GM12878 (cell line): ENCODE results near the gene ZBTB21. TPM values are rescaled to one million over a fixed set of nuclear protein-coding genes. Genes with fewer than 3 reads are reported as not detected.

Experiments
- CHD1 ChIP-seq: IDR thresholded peaks from 2 replicates; pipeline ENCODE4 v1.6.1; 2012; ENCODE audit warnings: low read depth, low read length, improper control_type of control experiment
- JUNB ChIP-seq: IDR thresholded peaks from 2 replicates; pipeline ENCODE4 v1.6.1; 2016; ENCODE audit warnings: antibody characterized with exemption, mild to moderate bottlenecking
- MEF2A ChIP-seq: IDR thresholded peaks from 2 replicates; pipeline ENCODE4 v1.6.1; 2011; ENCODE audit warnings: low read depth, mild to moderate bottlenecking, low read length, moderate library complexity; ENCODE audit not compliant: insufficient read depth
- NR2C1 ChIP-seq: fragments of 450-650 bp; IDR thresholded peaks from 2 replicates; pipeline ENCODE4 v1.6.1; 2017; ENCODE audit warnings: antibody characterized with exemption, mild to moderate bottlenecking, moderate library complexity
- polyA plus RNA-seq, 11 experiments: library from polyadenylated mRNA; depleted of rRNA in 4 of 11; unstranded in 6 of 11; stranded (reverse) in 5 of 11; fragments of >200 nt; fragmentation: Nextera tagmentation in 4 of 11; fragmentation: Illumina TruSeq in 1 of 11; extraction: Ambion mirVana in 4 of 11; extraction: Trizol in 1 of 11; gene quantifications; 1 replicate in 1 of 11; 2 replicates in 10 of 11; pipeline versions ENCODE4 v1.2.1 to v1.2.3, GENCODE V29; 2011 to 2016; ENCODE audit warnings: inconsistent platforms in 2 of 11, missing spikeins in 2 of 11, low read depth in 1 of 11
- total RNA-seq, 4 experiments: library from RNA; depleted of rRNA in 3 of 4; stranded (reverse); fragments of >200 nt in 3 of 4; fragmentation: Illumina TruSeq in 1 of 4; extraction: Trizol in 1 of 4; gene quantifications; 2 replicates each; pipeline versions ENCODE4 v1.2.1 to v1.2.3, GENCODE V29; 2013 to 2021
- TF ChIP-seq, protein P1 (sequence below): IDR thresholded peaks from 2 replicates; pipeline ENCODE4 v1.6.1; 2012; ENCODE audit warnings: improper control_type of control experiment, low read depth, low read length; ENCODE audit not compliant: insufficient replicate concordance
- TF ChIP-seq, protein P2 (sequence below): fragments of 150-350 bp; IDR thresholded peaks from 2 replicates; pipeline ENCODE4 v1.6.1; 2016; ENCODE audit warnings: low read depth, low read length

Gene ZBTB21
- total and polyA plus RNA-seq, 10 of the 15 experiments (the other 5 are each of a cell fraction or from before 2014, with no cell fraction given), result 1.8 to 21.6 (median 10.6) TPM

DNA sequence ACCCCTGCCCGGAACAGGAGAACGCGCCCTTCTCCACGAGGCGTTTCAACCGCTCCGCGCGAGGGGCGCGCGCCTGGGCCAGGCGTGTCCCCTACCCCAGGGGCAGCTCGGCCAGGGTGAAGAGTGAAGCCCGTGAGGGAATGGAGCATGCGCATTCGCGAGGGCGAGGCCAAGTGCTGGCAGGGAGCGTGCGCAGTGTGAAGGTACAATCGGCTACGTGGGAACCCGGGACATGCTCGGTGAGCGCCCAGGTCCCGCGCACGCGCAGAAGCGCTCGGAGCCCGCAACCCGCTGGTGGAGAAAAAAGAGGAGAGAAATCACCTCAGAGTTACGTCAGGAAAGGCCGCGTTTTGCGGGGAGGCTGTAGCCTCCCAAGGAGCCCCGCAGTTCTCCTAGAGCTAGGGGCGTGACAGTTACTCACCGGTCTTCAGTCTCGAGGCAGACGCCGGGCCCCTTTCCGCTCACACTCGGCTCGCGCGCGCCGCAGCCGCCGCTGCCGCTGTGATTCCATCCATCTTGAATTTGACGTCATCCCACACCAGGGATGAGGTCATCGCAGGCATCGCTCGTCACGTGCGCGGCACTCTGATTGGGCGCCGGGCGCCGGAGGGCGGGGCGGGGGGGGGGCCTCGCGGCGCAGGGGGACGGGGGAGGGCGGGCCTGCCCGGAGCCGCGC lies at the start of gene ZBTB21 (continued):
- TF ChIP-seq, protein P1, sequence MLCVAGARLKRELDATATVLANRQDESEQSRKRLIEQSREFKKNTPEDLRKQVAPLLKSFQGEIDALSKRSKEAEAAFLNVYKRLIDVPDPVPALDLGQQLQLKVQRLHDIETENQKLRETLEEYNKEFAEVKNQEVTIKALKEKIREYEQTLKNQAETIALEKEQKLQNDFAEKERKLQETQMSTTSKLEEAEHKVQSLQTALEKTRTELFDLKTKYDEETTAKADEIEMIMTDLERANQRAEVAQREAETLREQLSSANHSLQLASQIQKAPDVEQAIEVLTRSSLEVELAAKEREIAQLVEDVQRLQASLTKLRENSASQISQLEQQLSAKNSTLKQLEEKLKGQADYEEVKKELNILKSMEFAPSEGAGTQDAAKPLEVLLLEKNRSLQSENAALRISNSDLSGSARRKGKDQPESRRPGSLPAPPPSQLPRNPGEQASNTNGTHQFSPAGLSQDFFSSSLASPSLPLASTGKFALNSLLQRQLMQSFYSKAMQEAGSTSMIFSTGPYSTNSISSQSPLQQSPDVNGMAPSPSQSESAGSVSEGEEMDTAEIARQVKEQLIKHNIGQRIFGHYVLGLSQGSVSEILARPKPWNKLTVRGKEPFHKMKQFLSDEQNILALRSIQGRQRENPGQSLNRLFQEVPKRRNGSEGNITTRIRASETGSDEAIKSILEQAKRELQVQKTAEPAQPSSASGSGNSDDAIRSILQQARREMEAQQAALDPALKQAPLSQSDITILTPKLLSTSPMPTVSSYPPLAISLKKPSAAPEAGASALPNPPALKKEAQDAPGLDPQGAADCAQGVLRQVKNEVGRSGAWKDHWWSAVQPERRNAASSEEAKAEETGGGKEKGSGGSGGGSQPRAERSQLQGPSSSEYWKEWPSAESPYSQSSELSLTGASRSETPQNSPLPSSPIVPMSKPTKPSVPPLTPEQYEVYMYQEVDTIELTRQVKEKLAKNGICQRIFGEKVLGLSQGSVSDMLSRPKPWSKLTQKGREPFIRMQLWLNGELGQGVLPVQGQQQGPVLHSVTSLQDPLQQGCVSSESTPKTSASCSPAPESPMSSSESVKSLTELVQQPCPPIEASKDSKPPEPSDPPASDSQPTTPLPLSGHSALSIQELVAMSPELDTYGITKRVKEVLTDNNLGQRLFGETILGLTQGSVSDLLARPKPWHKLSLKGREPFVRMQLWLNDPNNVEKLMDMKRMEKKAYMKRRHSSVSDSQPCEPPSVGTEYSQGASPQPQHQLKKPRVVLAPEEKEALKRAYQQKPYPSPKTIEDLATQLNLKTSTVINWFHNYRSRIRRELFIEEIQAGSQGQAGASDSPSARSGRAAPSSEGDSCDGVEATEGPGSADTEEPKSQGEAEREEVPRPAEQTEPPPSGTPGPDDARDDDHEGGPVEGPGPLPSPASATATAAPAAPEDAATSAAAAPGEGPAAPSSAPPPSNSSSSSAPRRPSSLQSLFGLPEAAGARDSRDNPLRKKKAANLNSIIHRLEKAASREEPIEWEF, result no peak
- TF ChIP-seq, protein P2, sequence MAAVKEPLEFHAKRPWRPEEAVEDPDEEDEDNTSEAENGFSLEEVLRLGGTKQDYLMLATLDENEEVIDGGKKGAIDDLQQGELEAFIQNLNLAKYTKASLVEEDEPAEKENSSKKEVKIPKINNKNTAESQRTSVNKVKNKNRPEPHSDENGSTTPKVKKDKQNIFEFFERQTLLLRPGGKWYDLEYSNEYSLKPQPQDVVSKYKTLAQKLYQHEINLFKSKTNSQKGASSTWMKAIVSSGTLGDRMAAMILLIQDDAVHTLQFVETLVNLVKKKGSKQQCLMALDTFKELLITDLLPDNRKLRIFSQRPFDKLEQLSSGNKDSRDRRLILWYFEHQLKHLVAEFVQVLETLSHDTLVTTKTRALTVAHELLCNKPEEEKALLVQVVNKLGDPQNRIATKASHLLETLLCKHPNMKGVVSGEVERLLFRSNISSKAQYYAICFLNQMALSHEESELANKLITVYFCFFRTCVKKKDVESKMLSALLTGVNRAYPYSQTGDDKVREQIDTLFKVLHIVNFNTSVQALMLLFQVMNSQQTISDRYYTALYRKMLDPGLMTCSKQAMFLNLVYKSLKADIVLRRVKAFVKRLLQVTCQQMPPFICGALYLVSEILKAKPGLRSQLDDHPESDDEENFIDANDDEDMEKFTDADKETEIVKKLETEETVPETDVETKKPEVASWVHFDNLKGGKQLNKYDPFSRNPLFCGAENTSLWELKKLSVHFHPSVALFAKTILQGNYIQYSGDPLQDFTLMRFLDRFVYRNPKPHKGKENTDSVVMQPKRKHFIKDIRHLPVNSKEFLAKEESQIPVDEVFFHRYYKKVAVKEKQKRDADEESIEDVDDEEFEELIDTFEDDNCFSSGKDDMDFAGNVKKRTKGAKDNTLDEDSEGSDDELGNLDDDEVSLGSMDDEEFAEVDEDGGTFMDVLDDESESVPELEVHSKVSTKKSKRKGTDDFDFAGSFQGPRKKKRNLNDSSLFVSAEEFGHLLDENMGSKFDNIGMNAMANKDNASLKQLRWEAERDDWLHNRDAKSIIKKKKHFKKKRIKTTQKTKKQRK, result no peak
- TF ChIP-seq NR2C1, result no peak
- peak; percentile 25; the same call in 1 of the 2 replicates for TF ChIP-seq CHD1
- 0 out of 2 replicates have a peak, but pooled peaks have one; percentile 0 for TF ChIP-seq MEF2A
- peak; percentile 27; the same call in 1 of the 2 replicates for TF ChIP-seq JUNB
